Nephron progenitor cell (in vitro differentiated cells): ENCODE measurements around the gene MEMO1.
"Not testable (repeated sequence)": the region's sequence is repeated elsewhere in the genome, so short reads cannot be mapped to it uniquely, and the experiment has no call there.

Source experiments
- DNase-seq: peaks from one replicate; pipeline ENCODE4 v3.0.0; 2021
- H3K27ac Mint-ChIP-seq: 2 replicates; pipeline ENCODE4 v1.8.0; 2021; ENCODE audit warnings: mild to moderate bottlenecking, moderate library complexity, mixed read lengths
- H3K27me3 Mint-ChIP-seq: 2 replicates; pipeline ENCODE4 v1.8.0; 2021; ENCODE audit warnings: mild to moderate bottlenecking, low read depth, mixed read lengths; ENCODE audit not compliant: poor library complexity
- H3K36me3 Mint-ChIP-seq: 2 replicates; pipeline ENCODE4 v1.8.0; 2021; ENCODE audit warnings: low read depth, mixed read lengths
- H3K4me1 Mint-ChIP-seq: 2 replicates; pipeline ENCODE4 v1.8.0; 2021; ENCODE audit warnings: mixed read lengths
- H3K4me3 Mint-ChIP-seq: 2 replicates; pipeline ENCODE4 v1.8.0; 2021; ENCODE audit warnings: mild to moderate bottlenecking, moderate library complexity, mixed read lengths
- H3K9me3 Mint-ChIP-seq: 2 replicates; pipeline ENCODE4 v1.8.0; 2021; ENCODE audit warnings: mild to moderate bottlenecking, moderate library complexity, mixed read lengths
- TF ChIP-seq, protein P1 (sequence below): fragments of 200-600 bp; sonication (generic); IDR thresholded peaks from 2 replicates; pipeline ENCODE4 v1.5.0; 2021; ENCODE audit warnings: antibody characterized with exemption

The MEMO1 gene

DNA sequence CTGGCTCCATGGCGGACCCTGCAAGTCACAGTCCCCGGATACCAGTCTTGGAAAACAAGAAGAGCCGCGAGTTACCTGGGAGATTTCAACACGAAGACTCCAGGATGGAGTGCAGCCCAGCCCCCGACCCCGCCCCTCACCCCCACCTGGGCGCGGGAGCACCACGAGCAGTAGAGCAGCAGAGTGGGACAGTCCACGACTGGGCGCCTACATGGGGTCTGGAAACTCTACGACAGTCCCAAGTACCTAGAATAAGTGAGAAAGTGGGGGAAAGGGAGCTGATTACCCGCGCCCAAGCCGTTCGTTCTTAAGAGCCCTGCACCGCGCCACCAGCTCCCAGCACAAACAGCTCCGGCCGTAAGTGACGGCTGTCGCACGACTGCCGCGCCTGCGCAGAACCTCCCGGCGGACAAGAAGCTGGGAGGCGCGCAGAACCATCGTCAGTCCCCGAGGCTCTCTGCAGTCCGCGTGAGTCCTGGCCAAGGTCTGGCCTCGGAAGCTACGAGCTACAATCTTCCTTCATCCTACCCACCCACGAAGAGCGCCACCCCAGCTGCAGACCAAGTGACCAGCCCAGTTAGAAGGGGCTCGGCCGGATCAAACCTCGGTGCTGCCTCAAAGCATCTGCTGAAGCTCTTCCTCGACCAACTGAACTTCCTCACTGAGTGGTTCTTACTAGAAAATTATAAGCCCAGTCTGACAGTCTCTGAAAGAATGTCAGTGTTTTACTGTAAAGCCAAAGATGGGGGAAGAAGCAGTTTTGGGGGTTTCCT lies 28.8 kb upstream of the MEMO1 start, which contains the start of gene DPY30:
Gene DPY30 (minus strand): TSS at position 359 of the 773 bp plus-strand sequence. CDS start 349 bp downstream, at position 10.
- DNase-seq: peak; percentile 95
- TF ChIP-seq, protein P1, sequence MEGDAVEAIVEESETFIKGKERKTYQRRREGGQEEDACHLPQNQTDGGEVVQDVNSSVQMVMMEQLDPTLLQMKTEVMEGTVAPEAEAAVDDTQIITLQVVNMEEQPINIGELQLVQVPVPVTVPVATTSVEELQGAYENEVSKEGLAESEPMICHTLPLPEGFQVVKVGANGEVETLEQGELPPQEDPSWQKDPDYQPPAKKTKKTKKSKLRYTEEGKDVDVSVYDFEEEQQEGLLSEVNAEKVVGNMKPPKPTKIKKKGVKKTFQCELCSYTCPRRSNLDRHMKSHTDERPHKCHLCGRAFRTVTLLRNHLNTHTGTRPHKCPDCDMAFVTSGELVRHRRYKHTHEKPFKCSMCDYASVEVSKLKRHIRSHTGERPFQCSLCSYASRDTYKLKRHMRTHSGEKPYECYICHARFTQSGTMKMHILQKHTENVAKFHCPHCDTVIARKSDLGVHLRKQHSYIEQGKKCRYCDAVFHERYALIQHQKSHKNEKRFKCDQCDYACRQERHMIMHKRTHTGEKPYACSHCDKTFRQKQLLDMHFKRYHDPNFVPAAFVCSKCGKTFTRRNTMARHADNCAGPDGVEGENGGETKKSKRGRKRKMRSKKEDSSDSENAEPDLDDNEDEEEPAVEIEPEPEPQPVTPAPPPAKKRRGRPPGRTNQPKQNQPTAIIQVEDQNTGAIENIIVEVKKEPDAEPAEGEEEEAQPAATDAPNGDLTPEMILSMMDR: no peak
- peaks cover 26% of the 10 kb centered on the region for H3K4me1 Mint-ChIP-seq
- H3K36me3 Mint-ChIP-seq: peaks cover 13% of the 10 kb centered on the region
- H3K27ac Mint-ChIP-seq: peak within 1 kb of the TSS; percentile 95
- H3K4me3 Mint-ChIP-seq: peak within 1 kb of the TSS; percentile 99
- no peaks in the 10 kb centered on the region for H3K9me3 Mint-ChIP-seq
- H3K27me3 Mint-ChIP-seq: no peaks in the 10 kb centered on the region

DNA sequence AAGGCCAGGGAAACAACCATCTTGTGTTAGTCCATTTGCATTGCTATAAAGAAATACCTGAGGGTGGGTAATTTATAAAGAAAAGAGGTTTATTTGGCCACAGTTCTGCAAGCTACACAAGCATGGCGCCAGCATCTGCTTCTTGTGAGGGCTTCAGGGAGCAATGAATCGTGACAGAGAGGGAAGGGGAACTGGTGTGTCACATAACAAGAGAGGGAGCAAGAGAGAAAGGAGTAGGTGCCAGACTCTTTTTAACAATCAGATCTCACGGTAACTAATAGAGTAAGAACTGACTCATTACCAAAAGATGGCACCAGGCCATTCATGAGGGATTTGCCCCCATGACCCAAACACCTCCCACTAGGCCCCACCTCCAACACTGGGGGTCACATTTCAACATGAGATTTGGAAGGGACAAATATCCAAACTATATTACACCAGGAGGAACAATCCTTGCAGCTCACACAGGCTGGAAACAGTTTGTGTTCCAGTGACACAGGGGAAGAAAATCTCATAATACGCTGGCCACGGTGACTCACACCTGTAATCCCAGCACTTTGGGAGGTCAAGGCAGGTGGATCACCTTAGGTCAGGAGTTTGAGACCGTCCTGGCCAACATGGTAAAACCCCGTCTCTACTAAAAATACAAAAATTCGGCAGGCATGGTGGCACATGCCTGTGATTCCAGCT lies 23.5 kb upstream of the MEMO1 start:
- peak overlapping the region; percentile 70 for H3K27ac Mint-ChIP-seq
- DNase-seq: not testable (repeated sequence)

DNA sequence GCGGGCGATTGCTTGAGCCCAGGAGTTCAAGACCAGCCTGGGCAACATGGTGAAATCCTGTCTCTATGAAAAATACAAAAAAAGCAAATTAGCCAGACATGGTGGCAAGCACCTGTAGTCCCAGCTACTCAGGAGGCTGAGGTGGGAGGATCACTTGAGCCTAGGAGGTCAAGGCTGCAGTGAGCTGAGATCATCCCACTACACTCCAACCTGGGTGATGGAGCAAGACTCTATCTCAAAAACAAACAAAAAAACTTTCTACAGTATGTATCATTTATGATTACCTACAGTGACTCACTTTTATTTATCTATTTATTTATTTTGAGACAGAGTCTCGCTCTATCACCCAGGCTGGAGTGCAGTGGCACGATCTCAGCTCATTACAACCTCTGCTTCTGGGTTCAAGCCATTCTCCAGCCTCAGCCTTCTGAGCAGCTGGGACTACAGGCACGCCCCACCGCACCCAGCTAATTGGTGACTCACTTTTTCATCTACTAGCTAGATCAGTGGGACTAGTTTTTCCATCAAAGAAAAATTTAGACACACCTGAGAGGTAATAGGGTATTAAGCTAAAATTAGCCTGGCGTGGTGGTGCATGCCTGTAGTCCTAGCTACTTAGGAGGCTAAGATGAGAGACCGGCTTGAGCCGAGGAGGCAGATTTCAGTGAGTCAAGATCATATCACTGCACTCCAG lies 8.1 kb upstream of the MEMO1 start:
- not testable (repeated sequence) for H3K27me3 Mint-ChIP-seq, H3K9me3 Mint-ChIP-seq, H3K4me1 Mint-ChIP-seq, DNase-seq, H3K4me3 Mint-ChIP-seq, H3K27ac Mint-ChIP-seq
- peaks cover 42% of the 10 kb centered on the region for H3K36me3 Mint-ChIP-seq

More for the DNA sequence above, 23.5 kb upstream of the MEMO1 start:
- not testable (repeated sequence) for H3K9me3 Mint-ChIP-seq, H3K27me3 Mint-ChIP-seq, H3K4me3 Mint-ChIP-seq
- H3K36me3 Mint-ChIP-seq: peaks cover 42% of the 10 kb centered on the region
- peaks cover 24% of the 10 kb centered on the region for H3K4me1 Mint-ChIP-seq

DNA sequence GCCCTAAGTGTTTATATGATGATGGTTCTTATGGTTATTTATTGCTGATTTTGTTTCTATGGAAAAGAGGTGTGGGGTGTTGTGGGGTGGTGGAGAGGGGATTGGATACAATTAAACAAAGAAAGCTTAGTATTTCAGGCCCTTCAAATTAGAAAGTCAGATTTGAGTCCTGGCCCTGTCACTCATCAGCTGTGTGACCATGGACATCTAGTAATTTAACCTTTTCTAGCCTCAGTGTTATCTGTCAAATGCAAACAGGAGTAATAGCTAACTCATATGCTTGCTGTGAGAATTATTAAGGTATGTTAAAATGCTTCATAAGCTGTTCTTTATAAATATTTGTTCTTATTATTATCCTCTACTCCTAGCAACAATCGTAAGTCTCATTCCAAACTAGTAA lies 2.1 kb upstream of the MEMO1 start:
- DNase-seq: no peak
- TF ChIP-seq, protein P1: no peak
- H3K4me1 Mint-ChIP-seq: peaks cover 34% of the 10 kb centered on the region
- H3K36me3 Mint-ChIP-seq: peaks cover 33% of the 10 kb centered on the region
- no peak overlapping the region for H3K4me3 Mint-ChIP-seq
- no peaks in the 10 kb centered on the region for H3K9me3 Mint-ChIP-seq
- peak overlapping the region; percentile 69 for H3K27ac Mint-ChIP-seq
- H3K27me3 Mint-ChIP-seq: no peaks in the 10 kb centered on the region

DNA sequence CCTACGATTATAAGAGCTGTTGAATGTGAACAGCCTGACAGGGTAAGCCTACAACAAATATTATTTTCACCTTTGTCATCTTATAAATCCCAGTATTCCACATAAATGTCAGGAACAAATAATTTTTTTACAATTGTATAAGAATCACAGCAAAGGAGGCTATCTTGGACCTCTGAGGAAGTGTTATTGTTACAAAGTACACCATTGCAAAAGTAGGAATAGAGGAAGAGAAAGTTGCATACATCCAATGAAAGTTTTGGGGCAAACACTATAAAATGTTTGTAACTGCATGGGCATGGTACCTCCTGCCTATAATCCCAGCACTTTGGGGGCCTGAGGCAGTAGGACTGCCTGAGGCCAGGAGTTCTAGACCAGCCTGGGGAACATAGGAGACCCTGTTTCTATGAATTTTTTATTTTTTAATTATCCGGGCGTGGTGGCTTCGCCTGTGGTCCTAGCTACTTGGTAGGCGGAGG lies 715 bp upstream of the MEMO1 start:
- DNase-seq: no peak
- no peaks in the 10 kb centered on the region for H3K9me3 Mint-ChIP-seq
- H3K27ac Mint-ChIP-seq: no peak overlapping the region
- TF ChIP-seq, protein P1: no peak
- H3K27me3 Mint-ChIP-seq: no peaks in the 10 kb centered on the region
- peaks cover 44% of the 10 kb centered on the region for H3K4me1 Mint-ChIP-seq
- peaks cover 26% of the 10 kb centered on the region for H3K36me3 Mint-ChIP-seq
- H3K4me3 Mint-ChIP-seq: peak overlapping the region; percentile 88

DNA sequence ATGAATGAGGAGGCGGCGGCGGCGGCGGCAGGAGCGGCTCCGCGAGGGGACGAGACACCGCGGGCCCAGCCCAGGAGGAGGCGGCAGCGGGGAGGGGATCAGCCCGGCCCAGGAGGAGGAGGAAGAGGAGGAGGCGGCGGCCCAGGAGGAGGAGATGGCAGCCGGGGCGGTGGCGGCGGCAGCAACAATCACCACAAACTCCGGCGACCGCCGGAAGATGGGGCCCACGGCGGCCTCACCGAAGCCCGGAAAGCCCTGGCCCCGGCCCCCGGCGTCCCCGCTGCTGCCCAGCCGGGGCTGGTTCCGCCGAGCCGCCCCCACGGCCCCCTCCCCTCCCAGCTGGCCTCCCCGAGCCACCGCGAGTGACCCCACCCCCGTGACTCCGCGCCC lies 533 bp downstream of the MEMO1 start:
- H3K4me3 Mint-ChIP-seq, H3K27me3 Mint-ChIP-seq, H3K9me3 Mint-ChIP-seq, H3K27ac Mint-ChIP-seq: not testable (repeated sequence)
- peaks cover 49% of the 10 kb centered on the region for H3K4me1 Mint-ChIP-seq
- DNase-seq: peak; percentile 64
- peaks cover 17% of the 10 kb centered on the region for H3K36me3 Mint-ChIP-seq
